SK-N-SH (cell line): ENCODE measurements around the gene PFKFB1. TPM values are rescaled to one million over a fixed set of nuclear protein-coding genes. Genes with fewer than 3 reads are reported as not detected.
A peak's percentile ranks its signal among the peaks of the same experiment; 100 is the strongest.

ENCODE experiments used
- CTCF ChIA-PET: fragments of 300-600, 350-600 bp; formaldehyde crosslinking; extraction: SDS; loops from one replicate; lab custom pipeline; 2021; lab: Yijun Ruan, JAX
- POLR2A ChIA-PET: fragments of 350-600 bp; sonication (Branson Sonifier 250); formaldehyde crosslinking; extraction: SDS; loops from one replicate; lab custom pipeline; 2020; ENCODE audit warnings: antibody characterized with exemption, inconsistent platforms; lab: Yijun Ruan, JAX
- DNase-seq: peaks from one replicate; pipeline ENCODE4 v3.0.0; 2012
- H2AFZ ChIP-seq: fragments of 200-600 bp; sonication (generic); 2 replicates; pipeline ENCODE4 v1.8.1; 2016; ENCODE audit warnings: antibody characterized with exemption, mild to moderate bottlenecking, low read depth
- H3F3A ChIP-seq: fragments of 200-600 bp; sonication (generic); replicated peaks from 2 replicates; pipeline ENCODE3; 2016; ENCODE audit warnings: antibody characterized with exemption, mild to moderate bottlenecking; ENCODE audit not compliant: insufficient read depth
- H3K27ac ChIP-seq, 2 experiments: fragments of 200-500 bp in 1 of 2; fragments of 200-600 bp in 1 of 2; sonication (Bioruptor generic) in 1 of 2; sonication (generic), shearing (Covaris generic) in 1 of 2; 2 replicates each; pipeline versions ENCODE4 v1.5.1 to v1.6.1; 2014 to 2016; ENCODE audit warnings: low read depth in 2 of 2, inconsistent platforms in 1 of 2, low read length in 1 of 2, mild to moderate bottlenecking in 1 of 2, mixed read lengths in 1 of 2
- H3K27me3 ChIP-seq: fragments of 200-600 bp; sonication (generic), shearing (Covaris generic); 2 replicates; pipeline ENCODE4 v1.6.1; 2016; ENCODE audit warnings: mixed run types; ENCODE audit not compliant: insufficient read depth
- H3K36me3 ChIP-seq, 2 experiments: fragments of 200-500 bp in 1 of 2; fragments of 200-600 bp in 1 of 2; sonication (Bioruptor generic) in 1 of 2; sonication (generic) in 1 of 2; replicated peaks in 1 of 2; 2 replicates each; pipeline versions ENCODE3 to v1.5.1; 2014 to 2016; ENCODE audit warnings: low read length in 1 of 2, mild to moderate bottlenecking in 1 of 2; ENCODE audit not compliant: insufficient read depth in 2 of 2, control insufficient read depth in 1 of 2
- H3K4me1 ChIP-seq, 2 experiments: fragments of 200-500 bp in 1 of 2; fragments of 200-600 bp in 1 of 2; sonication (Bioruptor generic) in 1 of 2; sonication (generic), shearing (Covaris generic) in 1 of 2; 2 replicates each; pipeline versions ENCODE4 v1.5.1 to v1.6.1; 2014 to 2016; ENCODE audit warnings: low read depth in 1 of 2, low read length in 1 of 2, mixed run types in 1 of 2; ENCODE audit not compliant: insufficient read depth in 2 of 2, control insufficient read depth in 1 of 2
- H3K4me2 ChIP-seq: fragments of 200-600 bp; sonication (generic), shearing (Covaris generic); 2 replicates; pipeline ENCODE4 v1.6.1; 2017; ENCODE audit warnings: mixed run types
- H3K4me3 ChIP-seq, 2 experiments: fragments of 200-500 bp in 1 of 2; fragments of 200-600 bp in 1 of 2; sonication (Bioruptor generic) in 1 of 2; sonication (generic), shearing (Covaris generic) in 1 of 2; 2 replicates each; pipeline versions ENCODE4 v1.5.1 to v1.8.1; 2014 to 2016; ENCODE audit warnings: low read depth in 2 of 2, inconsistent platforms in 1 of 2, low read length in 1 of 2, mild to moderate bottlenecking in 1 of 2, mixed read lengths in 1 of 2, moderate library complexity in 1 of 2
- H3K79me2 ChIP-seq: fragments of 200-600 bp; sonication (generic); 2 replicates; pipeline ENCODE4 v1.8.1; 2017; ENCODE audit warnings: mild to moderate bottlenecking; ENCODE audit not compliant: insufficient read depth
- H3K9ac ChIP-seq: fragments of 200-600 bp; sonication (generic); 2 replicates; pipeline ENCODE4 v1.6.1; 2017; ENCODE audit warnings: mixed run types
- H3K9me2 ChIP-seq: fragments of 200-600 bp; sonication (generic); 2 replicates; pipeline ENCODE4 v1.6.1; 2017; ENCODE audit warnings: mixed run types
- H3K9me3 ChIP-seq: fragments of 200-600 bp; sonication (generic); 2 replicates; pipeline ENCODE4 v1.6.1; 2017; ENCODE audit warnings: mixed run types, mild to moderate bottlenecking, moderate library complexity
- H4K20me1 ChIP-seq: fragments of 200-600 bp; sonication (generic); 2 replicates; pipeline ENCODE4 v1.6.1; 2017; ENCODE audit warnings: mild to moderate bottlenecking, mixed run types; ENCODE audit not compliant: insufficient read depth
- ELF1 ChIP-seq: IDR thresholded peaks from 2 replicates; pipeline ENCODE4 v1.4.0; 2012
- EP300 ChIP-seq, 2 experiments: IDR thresholded peaks; 2 replicates each; pipeline versions ENCODE4 v1.4.0 to v1.6.1; 2012; ENCODE audit warnings: borderline replicate concordance in 1 of 2, low read depth in 1 of 2, low read length in 1 of 2
- EZH2phosphoT487 ChIP-seq: fragments of 200-600 bp; sonication (generic); IDR thresholded peaks from 2 replicates; pipeline ENCODE4 v1.6.1; 2017; ENCODE audit warnings: low read depth, mixed run types, mild to moderate bottlenecking, antibody characterized with exemption, moderate library complexity, borderline replicate concordance
- FOSL2 ChIP-seq: IDR thresholded peaks from 2 replicates; pipeline ENCODE4 v1.4.0; 2012; ENCODE audit warnings: low read depth, mild to moderate bottlenecking, moderate library complexity, borderline replicate concordance
- FOXJ3 ChIP-seq: sonication (generic); formaldehyde crosslinking; IDR thresholded peaks from 2 replicates; pipeline ENCODE4 v1.5.1; 2020; ENCODE audit warnings: mild to moderate bottlenecking, missing genetic modification reagents
- FOXM1 ChIP-seq: IDR thresholded peaks from 2 replicates; pipeline ENCODE4 v1.4.0; 2012; ENCODE audit warnings: low read depth, mild to moderate bottlenecking
- GABPA ChIP-seq: IDR thresholded peaks from 2 replicates; pipeline ENCODE4 v1.4.0; 2012; ENCODE audit warnings: low read depth, mild to moderate bottlenecking
- GATA2 ChIP-seq: sonication (generic); formaldehyde crosslinking; IDR thresholded peaks from 2 replicates; pipeline ENCODE4 v1.5.0; 2020; ENCODE audit warnings: mild to moderate bottlenecking, missing genetic modification reagents
- IRF3 ChIP-seq: fragments of 150-350 bp; IDR thresholded peaks from 2 replicates; pipeline ENCODE4 v1.6.1; 2016; ENCODE audit warnings: mild to moderate bottlenecking, low read depth, low read length
- JUND ChIP-seq: IDR thresholded peaks from 2 replicates; pipeline ENCODE4 v1.4.0; 2012
- MXI1 ChIP-seq: IDR thresholded peaks from 2 replicates; pipeline ENCODE4 v1.6.1; 2012; ENCODE audit warnings: mild to moderate bottlenecking, low read depth, low read length, improper control_type of control experiment
- NFIC ChIP-seq: IDR thresholded peaks from 2 replicates; pipeline ENCODE4 v1.4.0; 2012; ENCODE audit warnings: borderline replicate concordance
- NRF1 ChIP-seq: IDR thresholded peaks from 2 replicates; pipeline ENCODE4 v1.6.1; 2012; ENCODE audit warnings: low read depth, mild to moderate bottlenecking, low read length
- PBX3 ChIP-seq: IDR thresholded peaks from 2 replicates; pipeline ENCODE4; 2012
- RAD21 ChIP-seq: IDR thresholded peaks from 2 replicates; pipeline ENCODE4 v1.6.1; 2012; ENCODE audit warnings: mild to moderate bottlenecking, low read length
- RCOR1 ChIP-seq: fragments of 150-350 bp; IDR thresholded peaks from 2 replicates; pipeline ENCODE4 v1.6.1; 2017; ENCODE audit warnings: antibody characterized with exemption, low read length
- RXRA ChIP-seq: IDR thresholded peaks from 2 replicates; pipeline ENCODE4 v1.4.0; 2012; ENCODE audit warnings: low read depth, mild to moderate bottlenecking, borderline replicate concordance
- TCF12 ChIP-seq: IDR thresholded peaks from 2 replicates; pipeline ENCODE4 v1.4.0; 2012
- WGBS: methylation state at CpG from one replicate; pipeline ENCODE4 v1.1.6; 2017; ENCODE audit warnings: low lambda C conversion rate; 5-methylcytosine and 5-hydroxymethylcytosine counted together
- polyA plus RNA-seq, 3 experiments: library from polyadenylated mRNA; depleted of rRNA; stranded (reverse); fragments of >200 nt; gene quantifications; 2 replicates each; pipeline ENCODE4 v1.2.3, GENCODE V29; 2012
- TF ChIP-seq, protein P1 (sequence below): IDR thresholded peaks from 2 replicates; pipeline ENCODE4 v1.4.0; 2012; ENCODE audit warnings: low read depth, borderline replicate concordance
- TF ChIP-seq, protein P2 (sequence below): IDR thresholded peaks from 2 replicates; pipeline ENCODE4 v1.4.0; 2012; ENCODE audit warnings: low read depth

The PFKFB1 gene
- polyA plus RNA-seq, 1 of the 3 experiments (the other 2 are of a cell fraction): 0.12 TPM

- Histone ChIP-seq H4K20me1 (no peaks in the 10 kb centered on the region), H3K27ac (no peak overlapping the region), H3K4me3 (no peak overlapping the region), H3K27me3 (peaks cover 6% of the 10 kb centered on the region; the same call in 1 of the 2 replicates), H3K9me2 (no peaks in the 10 kb centered on the region), H3K79me2 (no peaks in the 10 kb centered on the region), H3F3A (no peaks in the 10 kb centered on the region), H3K36me3 (peaks cover 5 to 18% of the 10 kb centered on the region in 2 experiments), H3K9me3 (no peaks in the 10 kb centered on the region), H3K4me1 (no peaks in the 10 kb centered on the region), H3K9ac (no peak overlapping the region), H2AFZ (no peak overlapping the region), H3K4me2 (no peak overlapping the region)
- CTCF ChIA-PET: interaction anchor here (1.5 to 1.6 kb wide), 3 partner anchors 9 to 369 kb away, joined by 4 to 8 read pairs (median 5); partner anchors contain the start of gene APEX2
- DNase-seq: no peak
- POLR2A ChIA-PET: interaction anchor here (0.6 to 1.2 kb wide), 4 partner anchors 9 to 369 kb away, joined by 3 to 4 read pairs (median 3); partner anchors contain the start of gene APEX2
- 0 out of 2 replicates have a peak, but pooled peaks have one; percentile 12 for TF ChIP-seq JUND
- no peak for TF ChIP-seq GABPA
- no peak for TF ChIP-seq EP300 (IDR thresholded peaks at IDR 0.05; ENCODE audit: borderline replicate concordance in 1 of 2, low read depth in 1 of 2, low read length in 1 of 2)
- TF ChIP-seq EZH2phosphoT487: no peak
- WGBS: 44% methylated on average over 9 of the region's 9 CpGs
Observed at GRCh38 chrX:55008571-55009358, 14.8 kb upstream of the PFKFB1 start.

DNA sequence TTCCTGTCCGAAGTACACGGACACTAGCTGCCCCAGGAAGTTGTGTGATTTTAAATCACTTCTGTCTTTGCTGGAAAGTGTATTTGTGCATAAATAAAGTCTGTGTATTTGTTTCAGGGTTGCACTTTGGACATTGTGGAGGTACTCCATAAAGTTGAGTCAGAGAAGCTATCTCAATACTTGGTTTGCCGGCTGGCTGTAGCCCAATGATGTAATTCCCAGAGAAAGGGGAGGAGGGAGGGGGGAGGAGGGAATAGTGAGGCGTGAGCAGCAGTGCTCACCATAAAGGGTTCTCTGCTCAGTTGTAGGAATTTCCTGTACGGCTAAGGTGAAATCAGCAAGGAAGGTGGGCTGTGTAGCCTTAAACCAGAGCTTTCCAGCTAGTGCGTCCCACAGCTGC is 13.7 kb upstream of the PFKFB1 start:
- Histone ChIP-seq H2AFZ (no peak overlapping the region), H3K27ac (no peak overlapping the region), H3F3A (no peaks in the 10 kb centered on the region), H3K4me1 (no peaks in the 10 kb centered on the region), H3K36me3 (peaks cover 5 to 24% of the 10 kb centered on the region in 2 experiments), H3K79me2 (no peaks in the 10 kb centered on the region), H3K4me3 (no peak overlapping the region), H3K9ac (no peak overlapping the region), H4K20me1 (no peaks in the 10 kb centered on the region), H3K27me3 (peaks cover 6% of the 10 kb centered on the region; the same call in 1 of the 2 replicates), H3K9me3 (no peaks in the 10 kb centered on the region), H3K4me2 (no peak overlapping the region), H3K9me2 (no peaks in the 10 kb centered on the region)
- ChIA-PET CTCF (interaction anchor here (2.0 kb wide), 1 partner anchor 49 kb away, joined by 6 read pairs; no protein-coding TSS in a partner anchor), POLR2A (interaction anchor here (1.0 to 1.2 kb wide), 2 partner anchors 8 to 86 kb away, joined by 3 read pairs; partner anchors contain the start of gene APEX2)
- no peak for DNase-seq
- 64% methylated on average over 5 of the region's 6 CpGs for WGBS
- TF ChIP-seq FOXM1 (no peak), TCF12 (no peak), FOXJ3 (no peak), EP300 (IDR thresholded peaks at IDR 0.05; ENCODE audit: borderline replicate concordance in 1 of 2, low read depth in 1 of 2, low read length in 1 of 2) (no peak), NRF1 (no peak), NFIC (no peak), GATA2 (CRISPR knock-in tag) (no peak), FOSL2 (no peak), PBX3 (no peak), RAD21 (no peak), IRF3 (no peak), EZH2phosphoT487 (no peak), GABPA (no peak), RXRA (no peak), RCOR1 (no peak), MXI1 (no peak), ELF1 (no peak)
- TF ChIP-seq, protein P1, sequence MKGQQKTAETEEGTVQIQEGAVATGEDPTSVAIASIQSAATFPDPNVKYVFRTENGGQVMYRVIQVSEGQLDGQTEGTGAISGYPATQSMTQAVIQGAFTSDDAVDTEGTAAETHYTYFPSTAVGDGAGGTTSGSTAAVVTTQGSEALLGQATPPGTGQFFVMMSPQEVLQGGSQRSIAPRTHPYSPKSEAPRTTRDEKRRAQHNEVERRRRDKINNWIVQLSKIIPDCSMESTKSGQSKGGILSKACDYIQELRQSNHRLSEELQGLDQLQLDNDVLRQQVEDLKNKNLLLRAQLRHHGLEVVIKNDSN: no peak
- TF ChIP-seq, protein P2, sequence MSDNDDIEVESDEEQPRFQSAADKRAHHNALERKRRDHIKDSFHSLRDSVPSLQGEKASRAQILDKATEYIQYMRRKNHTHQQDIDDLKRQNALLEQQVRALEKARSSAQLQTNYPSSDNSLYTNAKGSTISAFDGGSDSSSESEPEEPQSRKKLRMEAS: no peak
